Putamen (tissue), 1 donor: ENCODE measurements around the gene ZNF184.
"Not testable (repeated sequence)": the region's sequence is repeated elsewhere in the genome, so short reads cannot be mapped to it uniquely, and the experiment has no call there.

Source experiments
- DNase-seq: peaks from one replicate; pipeline ENCODE4 v3.0.0-alpha.2; 2016; ENCODE audit warnings: low spot score

The ZNF184 gene

GRCh38 chr6:27424851-27425250 is 48.1 kb downstream of the ZNF184 start:
- DNase-seq: not testable (repeated sequence)

- DNase-seq: peak; percentile 35
These were observed 50.1 kb downstream of the ZNF184 start for GRCh38 chr6:27422651-27423332.

DNA sequence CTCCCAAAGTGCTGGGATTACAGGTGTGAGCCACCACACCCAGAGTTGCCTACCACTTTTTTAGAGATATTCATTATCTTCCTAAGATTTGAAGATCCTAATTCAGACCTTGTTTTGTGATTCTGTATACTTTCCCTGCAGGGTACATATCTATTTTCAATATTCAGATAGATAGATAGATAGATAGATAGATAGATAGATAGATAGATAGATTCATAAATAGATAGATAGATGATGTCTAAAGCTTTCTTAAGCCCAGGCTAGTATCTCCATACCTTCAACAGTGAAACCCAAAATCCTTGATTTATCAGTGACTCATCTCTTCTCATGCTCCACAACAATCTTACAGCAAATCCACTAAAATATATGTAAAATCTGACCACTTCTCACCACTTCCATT is 53.5 kb downstream of the ZNF184 start:
- no peak for DNase-seq

- no peak for DNase-seq
These were observed 57.0 kb downstream of the ZNF184 start for GRCh38 chr6:27415898-27416297.

GRCh38 chr6:27414996-27415395 is 57.9 kb downstream of the ZNF184 start:
- DNase-seq: no peak

GRCh38 chr6:27414300-27414699 is 58.6 kb downstream of the ZNF184 start:
- DNase-seq: no peak

- DNase-seq: no peak
These were observed 65.6 kb downstream of the ZNF184 start for GRCh38 chr6:27407153-27407814.

GRCh38 chr6:27406085-27406484 is 66.8 kb downstream of the ZNF184 start:
- no peak for DNase-seq

- no peak for DNase-seq
These were observed 71.8 kb downstream of the ZNF184 start for GRCh38 chr6:27400877-27401642.
